Endothelial cell of umbilical vein (primary cell): ENCODE measurements around the gene SESN2. TPM values are rescaled to one million over a fixed set of nuclear protein-coding genes. Genes with fewer than 3 reads are reported as not detected.

Experiments
- BruUV-seq: library from RNA; stranded (reverse); fragments of 400-500 nt; replicated peaks from 2 replicates; lab custom pipeline; 2021; lab: Mats Ljungman, UMichigan
- CTCF ChIA-PET: fragments of 300-600, 350-600 bp; sonication (Branson Sonifier 250); formaldehyde crosslinking; loops from one replicate; lab custom pipeline; 2021; ENCODE audit warnings: antibody characterized with exemption, inconsistent platforms; lab: Charles Lee
- POLR2A ChIA-PET: fragments of 300-600, 350-600 bp; sonication (Branson Sonifier 250); formaldehyde crosslinking; loops from one replicate; lab custom pipeline; 2021; ENCODE audit warnings: antibody characterized with exemption, inconsistent platforms; lab: Charles Lee
- DNase-seq: peaks from one replicate; pipeline ENCODE4 v3.0.0-alpha.2; 2011; ENCODE audit warnings: low read depth, low spot score
- FAIRE-seq: peaks from 2 replicates; lab custom pipeline; 2011; peaks lifted over from hg19 to GRCh38; lab: Jason Lieb, UNC
- H2AFZ ChIP-seq: 2 replicates; pipeline ENCODE4 v1.6.0; 2012; ENCODE audit warnings: low read depth, low read length, control low read depth, inconsistent platforms
- H3K27ac ChIP-seq: 2 replicates; pipeline ENCODE4 v1.5.1; 2011; ENCODE audit warnings: low read depth, mild to moderate bottlenecking, control low read depth, low read length, moderate library complexity; ENCODE audit not compliant: insufficient read depth
- H3K27me3 ChIP-seq, 2 experiments: 2 replicates each; pipeline versions ENCODE4 v1.6.0 to v1.6.1; 2011; ENCODE audit warnings: low read length in 2 of 2, mixed read lengths in 1 of 2; ENCODE audit not compliant: control insufficient read depth in 2 of 2, insufficient read depth in 2 of 2
- H3K36me3 ChIP-seq, 2 experiments: 2 replicates in 1 of 2; 3 replicates in 1 of 2; pipeline ENCODE4 v1.5.1; 2011; ENCODE audit warnings: low read length in 2 of 2, mild to moderate bottlenecking in 1 of 2, moderate library complexity in 1 of 2; ENCODE audit not compliant: control insufficient read depth in 2 of 2, insufficient read depth in 2 of 2; ENCODE audit errors: extremely low read depth in 1 of 2
- H3K4me1 ChIP-seq: 3 replicates; pipeline ENCODE4 v1.5.1; 2011; ENCODE audit warnings: mild to moderate bottlenecking, low read length; ENCODE audit not compliant: control insufficient read depth, insufficient read depth; ENCODE audit errors: extremely low read depth
- H3K4me2 ChIP-seq: 2 replicates; pipeline ENCODE4 v1.6.1; 2011; ENCODE audit warnings: low read length, control low read depth, mixed read lengths; ENCODE audit not compliant: insufficient read depth
- H3K4me3 ChIP-seq, 3 experiments: fragments of 200-600 bp in 1 of 3; sonication (generic), shearing (Covaris generic) in 1 of 3; replicated peaks in 1 of 3; 2 replicates each; pipeline ENCODE4 v1.5.1; 2011 to 2016; ENCODE audit warnings: control low read depth in 3 of 3, low read length in 3 of 3, mild to moderate bottlenecking in 2 of 3, inconsistent platforms in 1 of 3, low read depth in 1 of 3, moderate library complexity in 1 of 3; ENCODE audit not compliant: insufficient read depth in 1 of 3
- H3K79me2 ChIP-seq: 2 replicates; pipeline ENCODE4 v1.6.0; 2012; ENCODE audit warnings: low read length, inconsistent platforms; ENCODE audit not compliant: control insufficient read depth, insufficient read depth
- H3K9ac ChIP-seq: replicated peaks from 2 replicates; pipeline ENCODE3; 2011; ENCODE audit warnings: low read length, control low read depth; ENCODE audit not compliant: insufficient read depth; ENCODE audit errors: extremely low read depth
- H3K9me1 ChIP-seq: replicated peaks from 3 replicates; pipeline ENCODE4 v1.6.0; 2011; ENCODE audit warnings: mild to moderate bottlenecking, low read length; ENCODE audit not compliant: control insufficient read depth, insufficient read depth; ENCODE audit errors: extremely low read depth
- H3K9me3 ChIP-seq: replicated peaks from 2 replicates; pipeline ENCODE4 v1.5.1; 2012; ENCODE audit warnings: low read length, inconsistent platforms; ENCODE audit not compliant: control insufficient read depth, insufficient read depth
- H4K20me1 ChIP-seq: replicated peaks from 2 replicates; pipeline ENCODE3; 2011; ENCODE audit warnings: mild to moderate bottlenecking, low read length; ENCODE audit not compliant: control insufficient read depth, insufficient read depth; ENCODE audit errors: extremely low read depth
- CTCF ChIP-seq, 2 donors: IDR thresholded peaks; 1 replicate in 1 of 2; 2 replicates in 1 of 2; pipeline ENCODE4 v1.5.1; 2011; ENCODE audit warnings: low read length in 2 of 2, mild to moderate bottlenecking in 2 of 2, moderate library complexity in 2 of 2, control low read depth in 1 of 2, inconsistent platforms in 1 of 2, low read depth in 1 of 2; ENCODE audit not compliant: insufficient read depth in 1 of 2; ENCODE audit errors: extremely low read depth in 1 of 2
- EZH2 ChIP-seq: IDR thresholded peaks from 2 replicates; pipeline ENCODE4 v1.6.1; 2012; ENCODE audit warnings: borderline replicate concordance, low read depth, mild to moderate bottlenecking, moderate library complexity, low read length, inconsistent platforms; ENCODE audit not compliant: severe bottlenecking
- FOS ChIP-seq: IDR thresholded peaks from 2 replicates; pipeline ENCODE4 v1.6.1; 2011; ENCODE audit warnings: mild to moderate bottlenecking, low read length, moderate library complexity, borderline replicate concordance; ENCODE audit not compliant: insufficient read depth
- GATA2 ChIP-seq: IDR thresholded peaks from 2 replicates; pipeline ENCODE4 v1.7.0; 2011; ENCODE audit warnings: low read depth, mild to moderate bottlenecking, moderate library complexity, mixed read lengths, low read length; ENCODE audit not compliant: insufficient read length, insufficient read depth
- JUN ChIP-seq: IDR thresholded peaks from 2 replicates; pipeline ENCODE4 v1.6.1; 2011; ENCODE audit warnings: borderline replicate concordance, low read depth; ENCODE audit not compliant: insufficient read length, insufficient read depth
- MAX ChIP-seq: IDR thresholded peaks from 2 replicates; pipeline ENCODE4 v1.6.1; 2011; ENCODE audit not compliant: insufficient read depth, insufficient read length
- MYC ChIP-seq: IDR thresholded peaks from one replicate; pipeline ENCODE4 v1.6.1; 2011; ENCODE audit warnings: mild to moderate bottlenecking, low read depth, low read length
- POLR2A ChIP-seq: IDR thresholded peaks from 2 replicates; pipeline ENCODE4 v1.6.1; 2012; ENCODE audit warnings: low read depth, mild to moderate bottlenecking, control low read depth, low read length
- POLR2AphosphoS5 ChIP-seq: IDR thresholded peaks from 2 replicates; pipeline ENCODE4 v1.6.1; 2012; ENCODE audit warnings: low read depth, mild to moderate bottlenecking, control low read depth, low read length, moderate library complexity; ENCODE audit not compliant: insufficient read depth
- dilution Hi-C: fragments of 300-500 bp; cut with MboI; formaldehyde crosslinking; loops from one replicate; pipeline ENCODE4 v1.15.0; 2019; ENCODE audit warnings: low sequenced_read_pairs; ENCODE audit not compliant: extremely low pct_ligation_motif_present
- intact Hi-C: fragments of 100-400 bp; cut with micrococcal nuclease; formaldehyde crosslinking; loops from one replicate; pipeline ENCODE4 v1.10.0; 2022
- polyA plus RNA-seq, 4 experiments: library from polyadenylated mRNA; depleted of rRNA in 3 of 4; stranded (reverse) in 3 of 4; unstranded in 1 of 4; fragments of >200 nt; gene quantifications; 2 replicates each; pipeline versions ENCODE4 v1.2.1 to v1.2.3, GENCODE V29; 2011 to 2012; ENCODE audit warnings: missing spikeins in 1 of 4
- total RNA-seq: library from RNA; stranded (reverse); gene quantifications from 2 replicates; pipeline ENCODE4 v1.2.3, GENCODE V29; 2021

SESN2 gene
- total and polyA plus RNA-seq, 2 donors (not counting 3 experiments of a cell fraction or from before 2014, with no cell fraction given) = 11.6 to 13.2 TPM

GRCh38 chr1:28209700-28210099 lies 49.6 kb upstream of the SESN2 start:
- CTCF ChIA-PET = interaction anchor here (0.6 to 7.9 kb wide), 41 partner anchors 8 to 393 kb away, joined by 3 to 397 read pairs (median 5); partner anchors contain the start of gene EYA3
- Histone ChIP-seq H3K9ac (no peak overlapping the region), H3K4me1 (no peaks in the 10 kb centered on the region), H3K27me3 (no peaks in the 10 kb centered on the region), H3K9me3 (no peaks in the 10 kb centered on the region), H3K9me1 (no peaks in the 10 kb centered on the region), H3K36me3 (peaks cover 9 to 10% of the 10 kb centered on the region in 2 experiments), H3K4me2 (no peak overlapping the region), H2AFZ (no peak overlapping the region), H3K79me2 (peaks cover 3% of the 10 kb centered on the region), H3K4me3 (no peak overlapping the region), H3K27ac (no peak overlapping the region), H4K20me1 (no peaks in the 10 kb centered on the region)
- BruUV-seq = no TSS peak
- no peak for DNase-seq
- dilution Hi-C loops (no loop called here), intact Hi-C loops (loop anchor here (1.0 to 10.0 kb wide), 4 partner anchors 118 to 351 kb away; no protein-coding TSS in a partner anchor)
- POLR2A ChIA-PET = interaction anchor here (1.6 kb wide), 1 partner anchor 118 kb away, joined by 4 read pairs; no protein-coding TSS in a partner anchor
- TF ChIP-seq GATA2 (no peak), POLR2A (no peak), CTCF (IDR thresholded peaks at IDR 0.05; ENCODE audit: extremely low read depth in 1 of 2, insufficient read depth in 1 of 2, low read depth in 1 of 2, low read length in 2 of 2) (no peak), JUN (no peak), POLR2AphosphoS5 (no peak), MAX (no peak), MYC (no peak), FOS (no peak), EZH2 (no peak)
- FAIRE-seq = no peak
